AG09319 (cell line): ENCODE data around the gene JHY.
"Not testable (repeated sequence)": the region's sequence is repeated elsewhere in the genome, so short reads cannot be mapped to it uniquely, and the experiment has no call there.

Experiments used
- DNase-seq: peaks from one replicate; pipeline ENCODE4 v3.0.0-alpha.2; 2010; ENCODE audit warnings: low read depth; ENCODE audit errors: extremely low read depth
- TF ChIP-seq, protein P1 (sequence below): IDR thresholded peaks from 2 replicates; pipeline ENCODE4 v1.5.1; 2011; ENCODE audit warnings: low read depth, mild to moderate bottlenecking, inconsistent platforms, low read length, moderate library complexity

The JHY gene

DNA sequence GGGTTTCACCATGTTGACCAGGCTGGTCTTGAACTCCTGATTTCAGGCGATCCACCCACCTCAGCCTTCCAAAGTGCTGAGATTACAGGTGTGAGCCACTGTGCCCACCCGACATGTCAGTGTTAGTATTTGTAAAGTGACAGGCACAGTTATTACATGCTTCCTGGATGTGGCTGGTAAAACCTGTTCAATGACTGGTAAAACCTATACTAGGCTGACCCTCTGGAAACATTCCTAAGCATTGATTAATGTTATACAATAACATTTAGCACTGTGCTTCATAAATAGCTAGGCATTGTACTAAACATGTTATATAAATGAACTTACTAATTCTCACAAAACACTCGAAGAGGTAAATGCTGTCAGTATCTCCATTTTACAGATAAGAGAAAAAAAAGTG, 20.9 kb upstream of the JHY start:
- TF ChIP-seq, protein P1, sequence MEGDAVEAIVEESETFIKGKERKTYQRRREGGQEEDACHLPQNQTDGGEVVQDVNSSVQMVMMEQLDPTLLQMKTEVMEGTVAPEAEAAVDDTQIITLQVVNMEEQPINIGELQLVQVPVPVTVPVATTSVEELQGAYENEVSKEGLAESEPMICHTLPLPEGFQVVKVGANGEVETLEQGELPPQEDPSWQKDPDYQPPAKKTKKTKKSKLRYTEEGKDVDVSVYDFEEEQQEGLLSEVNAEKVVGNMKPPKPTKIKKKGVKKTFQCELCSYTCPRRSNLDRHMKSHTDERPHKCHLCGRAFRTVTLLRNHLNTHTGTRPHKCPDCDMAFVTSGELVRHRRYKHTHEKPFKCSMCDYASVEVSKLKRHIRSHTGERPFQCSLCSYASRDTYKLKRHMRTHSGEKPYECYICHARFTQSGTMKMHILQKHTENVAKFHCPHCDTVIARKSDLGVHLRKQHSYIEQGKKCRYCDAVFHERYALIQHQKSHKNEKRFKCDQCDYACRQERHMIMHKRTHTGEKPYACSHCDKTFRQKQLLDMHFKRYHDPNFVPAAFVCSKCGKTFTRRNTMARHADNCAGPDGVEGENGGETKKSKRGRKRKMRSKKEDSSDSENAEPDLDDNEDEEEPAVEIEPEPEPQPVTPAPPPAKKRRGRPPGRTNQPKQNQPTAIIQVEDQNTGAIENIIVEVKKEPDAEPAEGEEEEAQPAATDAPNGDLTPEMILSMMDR, result no peak
- no peak for DNase-seq

DNA sequence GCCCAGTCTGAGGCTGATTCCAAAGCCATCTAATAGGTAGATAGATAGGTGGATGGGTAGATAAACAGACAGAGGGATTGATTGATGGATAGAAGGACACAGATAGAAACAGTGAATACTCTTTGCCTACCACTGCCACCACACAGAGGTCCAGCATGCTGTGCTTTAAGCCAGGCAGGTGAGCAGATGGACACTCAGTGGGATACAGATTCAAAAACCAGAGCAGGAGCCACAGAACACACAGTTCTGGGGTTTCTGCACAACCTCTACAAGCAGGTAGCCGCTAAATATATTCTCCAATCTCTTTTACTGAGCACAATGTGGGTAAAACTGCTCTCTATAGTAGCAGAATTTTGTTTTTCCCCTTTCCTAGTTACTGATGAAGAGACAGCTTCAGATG, 20.5 kb upstream of the JHY start:
- no peak for DNase-seq

DNA sequence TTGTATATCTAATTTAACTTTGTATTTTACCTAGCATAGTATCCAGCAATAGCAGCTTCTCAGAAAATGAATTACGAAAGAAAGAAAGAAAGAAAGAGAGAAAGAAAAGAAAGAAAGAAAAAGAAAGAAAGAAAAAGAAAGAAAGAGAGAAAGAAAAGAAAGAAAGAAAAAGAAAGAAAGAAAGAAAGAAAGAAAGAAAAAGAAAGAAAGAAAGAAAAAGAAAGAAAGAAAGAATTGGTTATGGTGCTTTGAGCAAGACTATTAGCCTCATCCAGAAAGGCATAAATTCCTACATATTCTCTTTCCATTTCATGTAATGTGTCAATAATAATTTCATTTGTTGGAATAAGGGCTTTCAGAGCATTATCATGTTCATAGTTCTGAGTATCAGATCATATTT, 19.4 kb upstream of the JHY start:
- not testable (repeated sequence) for DNase-seq

More for the DNA sequence above, 20.5 kb upstream of the JHY start:
- TF ChIP-seq, protein P1, result no peak

DNA sequence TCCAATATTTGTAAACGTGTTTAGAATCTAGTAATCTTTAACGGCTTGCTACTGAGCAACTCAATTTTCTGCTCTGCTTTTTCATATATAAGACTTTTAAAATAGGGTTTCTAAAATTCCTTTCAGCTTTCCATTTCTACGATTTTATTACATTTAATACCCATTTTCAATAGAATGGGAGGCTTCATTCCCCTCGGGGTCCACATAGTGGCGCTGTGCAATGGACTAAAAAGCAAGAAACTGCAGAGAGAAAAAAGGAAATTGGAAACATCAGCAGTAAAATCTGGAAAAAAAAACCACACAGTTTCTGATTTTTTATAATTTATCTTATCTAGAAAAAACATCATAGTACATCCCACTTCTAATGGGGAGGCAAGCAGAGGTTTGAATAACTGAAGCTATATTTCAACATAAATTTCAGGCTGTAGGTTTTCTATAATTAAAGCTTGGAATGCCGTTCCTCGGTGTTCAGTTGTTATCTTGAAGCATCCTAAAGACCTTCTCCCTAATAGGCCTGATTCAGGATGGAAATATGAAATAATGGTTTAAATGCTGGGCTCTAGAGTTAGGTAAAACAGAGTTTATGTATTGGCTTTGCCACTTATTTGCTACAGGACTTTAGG, 18.7 kb upstream of the JHY start:
- DNase-seq, result no peak
- TF ChIP-seq, protein P1, result peak; percentile 97

DNA sequence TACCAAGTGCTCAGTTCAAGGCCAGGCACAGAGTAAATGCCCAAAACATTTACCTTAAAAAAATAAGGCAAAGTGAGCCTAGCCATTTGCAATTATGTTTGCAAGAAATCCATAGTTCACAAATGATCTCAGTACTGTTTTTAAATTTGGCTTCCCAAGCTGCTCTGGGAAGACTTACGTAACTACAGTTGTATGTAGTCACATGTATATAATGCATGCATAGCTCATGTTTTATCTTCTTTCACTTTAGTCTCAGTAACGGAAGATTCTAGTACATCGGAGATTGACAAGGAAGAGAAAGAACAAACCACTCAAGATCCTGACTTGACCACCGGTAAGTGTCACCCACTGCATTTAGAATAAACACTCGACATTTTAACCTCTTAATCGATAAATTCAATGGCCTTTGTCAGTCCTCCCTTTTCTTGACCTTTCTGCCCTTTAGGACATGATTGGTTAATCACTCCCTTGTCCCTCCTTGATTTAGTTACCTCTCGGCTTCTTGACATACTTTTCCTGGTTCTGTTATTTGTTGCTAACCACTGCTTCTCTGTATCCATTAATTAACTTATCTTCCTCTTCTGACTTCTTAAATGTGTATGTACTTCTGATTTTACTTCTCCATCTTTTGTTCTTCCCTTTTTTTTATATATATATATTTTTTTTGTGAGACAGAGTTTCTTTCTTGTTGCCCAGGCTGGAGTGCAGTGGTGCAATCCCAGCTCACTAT, 18.0 kb upstream of the JHY start:
- TF ChIP-seq, protein P1, result no peak
- no peak for DNase-seq

DNA sequence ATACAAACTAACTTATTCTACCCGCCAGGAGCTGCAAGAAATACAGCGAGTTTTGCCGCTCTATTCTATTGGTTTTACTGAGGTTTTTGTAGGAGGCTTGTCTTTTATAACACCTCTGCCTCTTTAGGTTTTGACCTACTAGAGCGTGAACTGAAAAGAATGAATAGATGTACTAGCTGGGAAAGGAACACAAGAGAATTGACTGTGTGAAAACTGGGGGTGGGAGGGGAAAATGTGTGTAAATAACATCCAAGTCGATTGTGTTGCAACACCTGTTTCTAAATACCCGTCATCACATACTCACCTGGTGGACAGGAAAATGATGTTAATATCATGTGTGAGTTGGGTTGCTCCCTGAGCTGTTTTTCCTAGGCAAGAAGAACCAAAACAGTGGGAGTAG, 12.9 kb upstream of the JHY start:
- TF ChIP-seq, protein P1, result no peak
- no peak for DNase-seq

DNA sequence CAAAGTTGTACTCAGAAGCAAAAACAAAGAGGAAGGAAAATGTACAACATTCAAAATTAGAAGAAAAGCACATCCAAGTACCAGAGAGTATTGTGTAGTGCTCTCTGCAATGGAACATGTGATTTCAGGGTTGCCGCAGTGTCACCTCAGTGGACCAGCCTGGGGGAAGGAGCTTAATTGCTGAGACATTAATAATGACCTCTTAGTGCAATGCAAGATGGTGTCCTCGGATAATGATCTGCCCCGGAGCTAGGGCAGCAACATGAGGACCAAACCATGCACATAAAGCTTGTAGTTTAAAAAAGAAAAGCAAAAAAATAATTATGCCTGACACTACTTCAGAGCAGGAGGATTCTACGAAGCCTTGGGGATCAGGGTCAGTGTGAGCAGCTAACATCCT, 11.3 kb upstream of the JHY start:
- no peak for DNase-seq
- TF ChIP-seq, protein P1, result no peak

DNA sequence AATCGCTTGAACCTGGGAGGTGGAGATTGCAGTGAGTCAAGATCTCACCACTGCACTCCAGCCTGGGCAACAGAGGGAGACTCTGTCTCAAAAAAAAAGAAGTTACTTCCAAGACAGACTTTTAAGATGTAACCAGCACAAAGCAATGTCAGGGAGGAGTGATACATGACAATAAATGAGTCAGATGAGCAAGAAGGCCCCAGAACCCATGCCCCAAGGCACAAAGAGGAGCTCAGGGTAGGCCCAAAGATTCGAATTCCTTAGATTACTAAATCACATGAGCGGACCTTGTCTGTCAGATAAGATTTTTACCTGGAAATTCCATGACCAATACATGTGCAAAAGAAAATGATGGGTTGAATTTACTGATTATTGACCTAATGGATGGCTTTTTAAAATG, 10.5 kb upstream of the JHY start:
- DNase-seq, result no peak
- TF ChIP-seq, protein P1, result no peak
